Keratinocyte (primary cell): ENCODE measurements around the gene SCTR. TPM values are rescaled to one million over a fixed set of nuclear protein-coding genes. Genes with fewer than 3 reads are reported as not detected.

Source experiments
- DNase-seq: peaks from one replicate; pipeline ENCODE4 v3.0.0-alpha.2; 2011; ENCODE audit warnings: low read depth, missing footprints, low spot score
- FAIRE-seq: peaks from 2 replicates; lab custom pipeline; 2011; peaks lifted over from hg19 to GRCh38; lab: Jason Lieb, UNC
- H2AFZ ChIP-seq: 2 replicates; pipeline ENCODE4 v1.6.0; 2012; ENCODE audit warnings: low read length, control low read depth, inconsistent platforms; ENCODE audit not compliant: control insufficient read depth
- H3K27ac ChIP-seq: 2 replicates; pipeline ENCODE4 v1.5.1; 2011; ENCODE audit warnings: low read length; ENCODE audit not compliant: control insufficient read depth, insufficient read depth
- H3K27me3 ChIP-seq: 3 replicates; pipeline ENCODE4 v1.6.0; 2011; ENCODE audit warnings: low read length; ENCODE audit not compliant: control insufficient read depth, insufficient read depth; ENCODE audit errors: extremely low read depth
- H3K36me3 ChIP-seq, 2 experiments: 2 replicates in 1 of 2; 3 replicates in 1 of 2; pipeline ENCODE4 v1.5.1; 2011; ENCODE audit warnings: low read length in 2 of 2, mild to moderate bottlenecking in 1 of 2; ENCODE audit not compliant: control insufficient read depth in 2 of 2, insufficient read depth in 2 of 2; ENCODE audit errors: extremely low read depth in 1 of 2
- H3K4me1 ChIP-seq: 3 replicates; pipeline ENCODE4 v1.5.1; 2011; ENCODE audit warnings: low read length; ENCODE audit not compliant: control insufficient read depth, insufficient read depth; ENCODE audit errors: extremely low read depth
- H3K4me2 ChIP-seq: 3 replicates; pipeline ENCODE4 v1.6.0; 2011; ENCODE audit warnings: low read depth, low read length; ENCODE audit not compliant: control insufficient read depth, insufficient read depth; ENCODE audit errors: extremely low read depth
- H3K4me3 ChIP-seq, 3 experiments: fragments of 200-600 bp in 1 of 3; sonication (generic) in 1 of 3; 2 replicates in 2 of 3; 3 replicates in 1 of 3; pipeline ENCODE4 v1.5.1; 2011 to 2016; ENCODE audit warnings: low read length in 3 of 3, mild to moderate bottlenecking in 3 of 3, control low read depth in 2 of 3, inconsistent platforms in 1 of 3, low read depth in 1 of 3, mixed read lengths in 1 of 3, mixed run types in 1 of 3, moderate library complexity in 1 of 3; ENCODE audit not compliant: control insufficient read depth in 2 of 3, insufficient read depth in 2 of 3; ENCODE audit errors: extremely low read depth in 1 of 3
- H3K79me2 ChIP-seq: 2 replicates; pipeline ENCODE4 v1.6.0; 2012; ENCODE audit warnings: low read length; ENCODE audit not compliant: control insufficient read depth, insufficient read depth
- H3K9ac ChIP-seq: 3 replicates; pipeline ENCODE4 v1.6.0; 2011; ENCODE audit warnings: low read length; ENCODE audit not compliant: control insufficient read depth, insufficient read depth; ENCODE audit errors: extremely low read depth
- H3K9me1 ChIP-seq: 3 replicates; pipeline ENCODE4 v1.6.0; 2011; ENCODE audit warnings: low read length; ENCODE audit not compliant: control insufficient read depth, insufficient read depth; ENCODE audit errors: extremely low read depth
- H3K9me3 ChIP-seq: 2 replicates; pipeline ENCODE4 v1.5.1; 2012; ENCODE audit warnings: low read depth, low read length; ENCODE audit not compliant: control insufficient read depth
- H4K20me1 ChIP-seq: 3 replicates; pipeline ENCODE4 v1.6.0; 2011; ENCODE audit warnings: low read length; ENCODE audit not compliant: control insufficient read depth, insufficient read depth; ENCODE audit errors: extremely low read depth
- CTCF ChIP-seq, 3 experiments: IDR thresholded peaks in 1 of 3; conservative IDR thresholded peaks in 1 of 3; optimal IDR thresholded peaks in 1 of 3; 2 replicates in 2 of 3; 3 replicates in 1 of 3; pipeline versions ENCODE3 to v1.5.1; 2011; ENCODE audit warnings: low read length in 3 of 3, mild to moderate bottlenecking in 3 of 3, moderate library complexity in 2 of 3, control low read depth in 1 of 3, inconsistent platforms in 1 of 3; ENCODE audit not compliant: insufficient read depth in 2 of 3; ENCODE audit errors: extremely low read depth in 1 of 3
- EZH2 ChIP-seq: IDR thresholded peaks from one replicate; pipeline ENCODE4 v1.6.1; 2012; ENCODE audit warnings: inconsistent platforms, mild to moderate bottlenecking, low read length, moderate library complexity
- dilution Hi-C: fragments of 300-500 bp; cut with MboI; formaldehyde crosslinking; loops from one replicate; pipeline ENCODE4 v1.7.0; 2020; ENCODE audit warnings: low sequenced_read_pairs; ENCODE audit not compliant: extremely low pct_ligation_motif_present
- polyA plus RNA-seq, 5 experiments: library from polyadenylated mRNA; depleted of rRNA in 3 of 5; stranded (reverse) in 3 of 5; stranded (forward) in 1 of 5; unstranded in 1 of 5; fragments of >200 nt; gene quantifications; 1 replicate in 1 of 5; 2 replicates in 3 of 5; 3 replicates in 1 of 5; pipeline versions ENCODE4 v1.2.1 to v1.2.3, GENCODE V29; 2011 to 2012; ENCODE audit warnings: missing spikeins in 2 of 5, low read depth in 1 of 5, low replicate concordance in 1 of 5

The SCTR gene
- polyA plus RNA-seq, 1 donor (not counting 4 experiments of a cell fraction or from before 2014, with no cell fraction given) = not detected

DNA sequence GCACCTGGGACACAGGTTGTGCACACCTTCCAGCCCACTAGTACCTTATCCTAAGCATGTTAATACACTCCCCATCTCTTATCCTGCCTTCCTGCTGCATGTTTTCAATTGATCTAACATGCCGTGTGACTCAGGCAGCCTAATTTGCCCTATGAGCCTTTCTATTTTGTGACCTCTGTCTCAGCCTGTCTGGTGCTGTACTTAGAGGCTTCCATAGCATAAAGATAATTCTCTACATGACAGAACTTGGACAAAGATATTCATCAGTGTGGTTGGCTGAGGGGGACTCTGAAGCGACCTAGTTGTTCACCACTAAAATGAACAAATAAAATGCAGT lies 101.2 kb downstream of the SCTR start:
- Histone ChIP-seq H3K9me1 (no peaks in the 10 kb centered on the region), H2AFZ (no peak overlapping the region), H3K36me3 (no peaks in the 10 kb centered on the region), H3K27me3 (peaks cover 21% of the 10 kb centered on the region), H3K9ac (no peak overlapping the region), H3K9me3 (peaks cover 3% of the 10 kb centered on the region), H3K4me1 (peaks cover 5% of the 10 kb centered on the region), H3K4me2 (no peak overlapping the region), H3K79me2 (no peaks in the 10 kb centered on the region), H3K4me3 (no peak overlapping the region), H3K27ac (no peak overlapping the region), H4K20me1 (no peaks in the 10 kb centered on the region)
- DNase-seq = no peak
- TF ChIP-seq CTCF (optimal IDR thresholded peaks at IDR 0.05 in 1 of 3, IDR thresholded peaks at IDR 0.05 in 1 of 3, conservative IDR thresholded peaks at IDR 0.05 in 1 of 3; ENCODE audit: extremely low read depth in 1 of 3, insufficient read depth in 2 of 3, low read length in 3 of 3) (no peak), EZH2 (no peak)
- FAIRE-seq = no peak
- dilution Hi-C loops = no loop called here

DNA sequence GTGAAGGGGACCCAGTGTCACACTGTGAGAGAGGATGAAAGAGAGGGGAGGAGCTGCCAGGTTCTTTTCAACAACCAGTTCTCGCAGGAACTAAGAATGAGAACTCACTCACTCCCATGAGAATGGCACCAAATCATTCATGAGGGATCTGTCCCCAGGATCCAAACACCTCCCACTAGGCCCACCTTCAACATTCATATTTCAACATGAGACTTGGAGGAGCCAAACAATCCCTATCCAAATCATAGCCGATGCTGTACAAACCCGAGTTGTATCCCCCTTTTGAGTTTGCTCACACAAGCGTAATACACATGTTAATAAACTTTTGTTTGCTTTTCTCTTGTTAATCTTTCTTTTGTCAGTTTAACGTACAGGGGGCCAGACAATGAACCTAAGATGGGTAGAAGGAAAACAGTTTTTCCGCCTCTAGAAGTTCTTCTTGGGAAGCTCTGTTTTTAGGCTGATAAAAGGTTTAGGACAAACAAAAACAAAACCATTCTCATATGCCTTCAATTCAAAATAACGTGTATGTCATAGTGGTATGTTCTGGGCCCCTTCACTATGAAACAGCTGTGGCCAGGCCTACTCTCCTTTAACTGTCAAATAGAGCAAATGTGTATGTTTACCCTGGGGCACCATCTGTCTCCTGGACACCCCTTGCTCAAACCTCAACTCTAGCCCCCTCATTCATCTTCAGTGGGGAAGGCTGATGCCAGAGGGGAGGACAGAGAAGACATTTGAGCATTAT lies 101.7 kb downstream of the SCTR start:
- dilution Hi-C loops = no loop called here
- no peak for DNase-seq

More for the DNA sequence above, 101.7 kb downstream of the SCTR start:
- Histone ChIP-seq H3K27ac (no peak overlapping the region), H4K20me1 (no peaks in the 10 kb centered on the region), H3K9me1 (no peaks in the 10 kb centered on the region), H3K79me2 (no peaks in the 10 kb centered on the region), H2AFZ (no peak overlapping the region), H3K4me1 (peaks cover 5% of the 10 kb centered on the region), H3K9ac (no peak overlapping the region), H3K4me3 (no peak overlapping the region), H3K27me3 (peaks cover 16% of the 10 kb centered on the region), H3K4me2 (no peak overlapping the region), H3K9me3 (peaks cover 3% of the 10 kb centered on the region), H3K36me3 (no peaks in the 10 kb centered on the region)
- no peak for FAIRE-seq
- TF ChIP-seq CTCF (optimal IDR thresholded peaks at IDR 0.05 in 1 of 3, IDR thresholded peaks at IDR 0.05 in 1 of 3, conservative IDR thresholded peaks at IDR 0.05 in 1 of 3; ENCODE audit: extremely low read depth in 1 of 3, insufficient read depth in 2 of 3, low read length in 3 of 3) (no peak), EZH2 (no peak)
